HCT116 (cell line): ENCODE measurements around the gene CCDC188. TPM values are rescaled to one million over a fixed set of nuclear protein-coding genes. Genes with fewer than 3 reads are reported as not detected.

Experiments
- ATAC-seq: fragments of 200-7000 bp; cut with Tn5 transposase; 2 replicates; pipeline ENCODE4 v1.9.1; 2020; ENCODE audit warnings: mild to moderate bottlenecking, moderate library complexity
- BruUV-seq: library from RNA; stranded (reverse); fragments of 400-500 nt; replicated peaks from 2 replicates; lab custom pipeline; 2021; lab: Mats Ljungman, UMichigan
- CTCF ChIA-PET: fragments of 300-600 bp; sonication (Branson Sonifier 250); formaldehyde crosslinking; loops from one replicate; lab custom pipeline; 2021; ENCODE audit warnings: antibody characterized with exemption; lab: Charles Lee
- POLR2A ChIA-PET: fragments of 300-600, 350-600 bp; sonication (Branson Sonifier 250); formaldehyde crosslinking; loops from one replicate; lab custom pipeline; 2021; ENCODE audit warnings: antibody characterized with exemption; lab: Charles Lee
- RAD21 ChIA-PET, 2 experiments: fragments of 300-600 bp; sonication (Branson Sonifier 250); formaldehyde crosslinking; loops; one replicate each; lab custom pipeline; 2023; ENCODE audit warnings: low total read pairs in 2 of 2; ENCODE audit not compliant: uncharacterized antibody in 2 of 2, unreplicated experiment in 2 of 2, low non-redundant PET in 1 of 2; lab: Charles Lee
- DNase-seq: peaks from one replicate; pipeline ENCODE4 v3.0.0-alpha.2; 2010; ENCODE audit warnings: low read depth, low spot score
- H2AFZ ChIP-seq: fragments of 200-600 bp; shearing (Covaris generic), sonication (generic); 2 replicates; pipeline ENCODE4 v1.6.1; 2017; ENCODE audit warnings: low read depth, mixed run types, mixed read lengths, antibody characterized with exemption, low read length; ENCODE audit not compliant: poor library complexity, severe bottlenecking
- H3K27ac ChIP-seq: 2 replicates; pipeline ENCODE4 v1.5.1; 2012; ENCODE audit warnings: low read depth, low read length
- H3K27me3 ChIP-seq: fragments of 200-600 bp; sonication (generic); 2 replicates; pipeline ENCODE4 v1.6.1; 2016; ENCODE audit warnings: mixed run types, low read length, mixed read lengths; ENCODE audit not compliant: insufficient read depth
- H3K36me3 ChIP-seq, 2 experiments: fragments of 200-500 bp in 1 of 2; fragments of 200-600 bp in 1 of 2; sonication (Bioruptor generic) in 1 of 2; sonication (generic) in 1 of 2; 2 replicates each; pipeline versions ENCODE4 v1.5.1 to v1.6.1; 2014 to 2016; ENCODE audit warnings: low read length in 2 of 2, inconsistent platforms in 1 of 2, mixed read lengths in 1 of 2, mixed run types in 1 of 2; ENCODE audit not compliant: insufficient read depth in 2 of 2, control insufficient read depth in 1 of 2
- H3K4me1 ChIP-seq, 2 experiments: fragments of 200-600 bp in 1 of 2; sonication (generic) in 1 of 2; 2 replicates each; pipeline versions ENCODE4 v1.5.1 to v1.6.1; 2012 to 2017; ENCODE audit warnings: low read length in 2 of 2, inconsistent platforms in 1 of 2, mild to moderate bottlenecking in 1 of 2, mixed read lengths in 1 of 2, mixed run types in 1 of 2, moderate library complexity in 1 of 2; ENCODE audit not compliant: insufficient read depth in 2 of 2, control insufficient read depth in 1 of 2
- H3K4me2 ChIP-seq: fragments of 200-600 bp; sonication (generic); 2 replicates; pipeline ENCODE4 v1.6.1; 2017; ENCODE audit warnings: mixed run types, low read length, mixed read lengths
- H3K4me3 ChIP-seq, 2 experiments: fragments of 200-600 bp in 1 of 2; sonication (generic) in 1 of 2; replicated peaks in 1 of 2; 2 replicates each; pipeline ENCODE4 v1.5.1; 2011 to 2016; ENCODE audit warnings: low read length in 2 of 2, control low read depth in 1 of 2, low read depth in 1 of 2, mild to moderate bottlenecking in 1 of 2, mixed read lengths in 1 of 2, mixed run types in 1 of 2
- H3K79me2 ChIP-seq: fragments of 200-600 bp; sonication (generic); 2 replicates; pipeline ENCODE4 v1.6.1; 2017; ENCODE audit warnings: mild to moderate bottlenecking, mixed run types, low read length, moderate library complexity, mixed read lengths; ENCODE audit not compliant: insufficient read depth
- H3K9ac ChIP-seq: fragments of 200-600 bp; sonication (generic); 2 replicates; pipeline ENCODE4 v1.6.1; 2016; ENCODE audit warnings: low read length, mixed read lengths
- H3K9me2 ChIP-seq: fragments of 200-600 bp; sonication (generic), shearing (Covaris generic); 2 replicates; pipeline ENCODE4 v1.6.1; 2017; ENCODE audit warnings: mixed run types, mild to moderate bottlenecking, moderate library complexity; ENCODE audit not compliant: insufficient read depth
- H3K9me3 ChIP-seq, 2 experiments: fragments of 200-500 bp in 1 of 2; fragments of 200-600 bp in 1 of 2; sonication (Bioruptor generic) in 1 of 2; sonication (generic) in 1 of 2; 2 replicates each; pipeline ENCODE4 v1.6.1; 2014 to 2017; ENCODE audit warnings: low read length in 2 of 2, mixed read lengths in 2 of 2, inconsistent platforms in 1 of 2, low read depth in 1 of 2, mild to moderate bottlenecking in 1 of 2, mixed run types in 1 of 2, moderate library complexity in 1 of 2; ENCODE audit not compliant: control insufficient read depth in 1 of 2, insufficient read depth in 1 of 2
- H4K20me1 ChIP-seq: fragments of 200-600 bp; sonication (generic), shearing (Covaris generic); 2 replicates; pipeline ENCODE4 v1.6.1; 2017; ENCODE audit warnings: mixed run types, mild to moderate bottlenecking, moderate library complexity; ENCODE audit not compliant: insufficient read depth
- ATF3 ChIP-seq: IDR thresholded peaks from 2 replicates; pipeline ENCODE4 v1.6.1; 2012
- CBX3 ChIP-seq: IDR thresholded peaks from 2 replicates; pipeline ENCODE4 v1.6.1; 2012; ENCODE audit warnings: low read depth
- CEBPB ChIP-seq: IDR thresholded peaks from 2 replicates; pipeline ENCODE4 v1.6.1; 2012; ENCODE audit warnings: low read depth
- EGR1 ChIP-seq: IDR thresholded peaks from 2 replicates; pipeline ENCODE4 v1.6.1; 2012; ENCODE audit warnings: low read depth
- ELF1 ChIP-seq: IDR thresholded peaks from 2 replicates; pipeline ENCODE4 v1.6.1; 2012; ENCODE audit warnings: low read depth, borderline replicate concordance
- EZH2 ChIP-seq: fragments of 200-600 bp; sonication (generic); IDR thresholded peaks from 2 replicates; pipeline ENCODE4 v1.6.1; 2017; ENCODE audit warnings: antibody characterized with exemption, mixed run types
- EZH2phosphoT487 ChIP-seq: fragments of 200-600 bp; IDR thresholded peaks from 2 replicates; pipeline ENCODE4 v1.6.1; 2018; ENCODE audit warnings: antibody characterized with exemption, borderline replicate concordance
- FOSL1 ChIP-seq: IDR thresholded peaks from 2 replicates; pipeline ENCODE4 v1.6.1; 2012; ENCODE audit warnings: low read depth
- JUND ChIP-seq: IDR thresholded peaks from 2 replicates; pipeline ENCODE4 v1.6.1; 2012
- MAX ChIP-seq: IDR thresholded peaks from 2 replicates; pipeline ENCODE4 v1.6.1; 2012
- POLR2AphosphoS5 ChIP-seq: IDR thresholded peaks from 2 replicates; pipeline ENCODE4 v1.6.1; 2011; ENCODE audit warnings: mild to moderate bottlenecking, low read depth, low read length, moderate library complexity
- RAD21 ChIP-seq: IDR thresholded peaks from 2 replicates; pipeline ENCODE4 v1.6.1; 2012; ENCODE audit warnings: low read depth, mild to moderate bottlenecking
- REST ChIP-seq: IDR thresholded peaks from 2 replicates; pipeline ENCODE4 v1.6.1; 2012; ENCODE audit warnings: low read depth
- SIN3A ChIP-seq: IDR thresholded peaks from 2 replicates; pipeline ENCODE4 v1.6.1; 2012; ENCODE audit warnings: low read depth
- SP1 ChIP-seq: IDR thresholded peaks from 2 replicates; pipeline ENCODE4 v1.6.1; 2012; ENCODE audit warnings: low read depth
- SRF ChIP-seq: IDR thresholded peaks from 2 replicates; pipeline ENCODE4 v1.6.1; 2012; ENCODE audit warnings: low read depth
- YY1 ChIP-seq: IDR thresholded peaks from 2 replicates; pipeline ENCODE4 v1.6.1; 2011; ENCODE audit warnings: low read length, low read depth, moderate library complexity, mild to moderate bottlenecking; ENCODE audit not compliant: insufficient replicate concordance; ENCODE audit errors: extremely low read depth
- ZFX ChIP-seq: fragments of 450-650 bp; IDR thresholded peaks from 2 replicates; pipeline ENCODE4 v1.6.1; 2017
- ZNF274 ChIP-seq: fragments of 200-500 bp; sonication (Bioruptor generic); IDR thresholded peaks from 2 replicates; pipeline ENCODE4 v1.6.1; 2014; ENCODE audit warnings: mild to moderate bottlenecking, low read depth, low read length, inconsistent platforms
- intact Hi-C: fragments of 100-400 bp; cut with micrococcal nuclease; formaldehyde crosslinking; loops from 2 replicates; pipeline ENCODE4 v1.10.0; 2022
- total RNA-seq: library from RNA; stranded (reverse); gene quantifications from one replicate; pipeline ENCODE4 v1.2.1, GENCODE V29; 2021; ENCODE audit not compliant: unreplicated experiment
- TF ChIP-seq, protein P1 (sequence below), 3 experiments: fragments of 200-600 bp in 1 of 3; sonication (generic) in 1 of 3; IDR thresholded peaks in 2 of 3; conservative IDR thresholded peaks in 1 of 3; 2 replicates each; pipeline ENCODE4 v1.5.1; 2012 to 2017; ENCODE audit warnings: low read depth in 2 of 3, low read length in 2 of 3, antibody characterized with exemption in 1 of 3, borderline replicate concordance in 1 of 3, control low read depth in 1 of 3, mild to moderate bottlenecking in 1 of 3, mixed read lengths in 1 of 3, mixed run types in 1 of 3, moderate library complexity in 1 of 3; ENCODE audit not compliant: insufficient read depth in 1 of 3

CCDC188 gene
- total RNA-seq, 1 experiment from 2014 or later: not detected

GRCh38 chr22:20148414-20148813 lies 2.4 kb downstream of the CCDC188 start:
- no peak for TF ChIP-seq SP1
- no peak for TF ChIP-seq CBX3
- TF ChIP-seq ELF1: no peak
- TF ChIP-seq, protein P1, sequence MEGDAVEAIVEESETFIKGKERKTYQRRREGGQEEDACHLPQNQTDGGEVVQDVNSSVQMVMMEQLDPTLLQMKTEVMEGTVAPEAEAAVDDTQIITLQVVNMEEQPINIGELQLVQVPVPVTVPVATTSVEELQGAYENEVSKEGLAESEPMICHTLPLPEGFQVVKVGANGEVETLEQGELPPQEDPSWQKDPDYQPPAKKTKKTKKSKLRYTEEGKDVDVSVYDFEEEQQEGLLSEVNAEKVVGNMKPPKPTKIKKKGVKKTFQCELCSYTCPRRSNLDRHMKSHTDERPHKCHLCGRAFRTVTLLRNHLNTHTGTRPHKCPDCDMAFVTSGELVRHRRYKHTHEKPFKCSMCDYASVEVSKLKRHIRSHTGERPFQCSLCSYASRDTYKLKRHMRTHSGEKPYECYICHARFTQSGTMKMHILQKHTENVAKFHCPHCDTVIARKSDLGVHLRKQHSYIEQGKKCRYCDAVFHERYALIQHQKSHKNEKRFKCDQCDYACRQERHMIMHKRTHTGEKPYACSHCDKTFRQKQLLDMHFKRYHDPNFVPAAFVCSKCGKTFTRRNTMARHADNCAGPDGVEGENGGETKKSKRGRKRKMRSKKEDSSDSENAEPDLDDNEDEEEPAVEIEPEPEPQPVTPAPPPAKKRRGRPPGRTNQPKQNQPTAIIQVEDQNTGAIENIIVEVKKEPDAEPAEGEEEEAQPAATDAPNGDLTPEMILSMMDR (IDR thresholded peaks at IDR 0.05 in 2 of 3, conservative IDR thresholded peaks at IDR 0.05 in 1 of 3; ENCODE audit: borderline replicate concordance in 1 of 3, insufficient read depth in 1 of 3, low read depth in 2 of 3, low read length in 2 of 3): no peak
- TF ChIP-seq REST: no peak
- no peak for TF ChIP-seq JUND
- TF ChIP-seq FOSL1: no peak
- no peak for TF ChIP-seq RAD21
- no peak for TF ChIP-seq CEBPB
- no peak for TF ChIP-seq MAX
- TF ChIP-seq EZH2: no peak
- no peak for TF ChIP-seq SRF
- TF ChIP-seq ZNF274: no peak
- TF ChIP-seq POLR2AphosphoS5: no peak
- no peak for TF ChIP-seq EZH2phosphoT487
- no peak for TF ChIP-seq SIN3A
- no peak for TF ChIP-seq ATF3
- TF ChIP-seq YY1: no peak
- TF ChIP-seq ZFX: no peak
- no peak for TF ChIP-seq EGR1
- Histone ChIP-seq H2AFZ (no peak overlapping the region), H3K36me3 (no peaks in the 10 kb centered on the region; a peak in 1 of 4 replicates), H3K9me3 (no peaks in the 10 kb centered on the region), H3K9ac (no peak overlapping the region), H3K9me2 (no peaks in the 10 kb centered on the region), H3K4me1 (no peaks in the 10 kb centered on the region), H3K79me2 (no peaks in the 10 kb centered on the region), H3K27me3 (no peaks in the 10 kb centered on the region), H4K20me1 (no peaks in the 10 kb centered on the region), H3K27ac (no peak overlapping the region), H3K4me2 (no peak overlapping the region), H3K4me3 (no peak overlapping the region)
- ChIA-PET CTCF (no interaction called here), POLR2A (no interaction called here), RAD21 (no interaction called here)
- no peak for DNase-seq
- intact Hi-C loops: no loop called here
- no peak for ATAC-seq
- no TSS peak for BruUV-seq
